ENCODE measurements around the gene SMIM27. TPM values are rescaled to one million over a fixed set of nuclear protein-coding genes. Genes with fewer than 3 reads are reported as not detected.
"Not testable (repeated sequence)": the region's sequence is repeated elsewhere in the genome, so short reads cannot be mapped to it uniquely, and the experiment has no call there.

SMIM27 gene
- total and polyA plus RNA-seq, 2 of the 13 experiments (the other 11 are each of a cell fraction or from before 2014, with no cell fraction given), result 17.9 to 19.0 TPM

- no peak overlapping the region for H3K4me2 ChIP-seq (ENCODE audit: low read depth, low read length)
- H3K4me3 ChIP-seq (replicated peaks in 1 of 3; ENCODE audit: insufficient read depth in 1 of 3, low read depth in 2 of 3, low read length in 3 of 3), result no peak overlapping the region
- H3K36me3 ChIP-seq (replicated peaks in 1 of 2; ENCODE audit: control insufficient read depth in 1 of 2, insufficient read depth in 2 of 2, low read length in 2 of 2), result peaks cover 3 to 33% of the 10 kb centered on the region in 2 experiments
- peaks cover 82% of the 10 kb centered on the region for H3K79me2 ChIP-seq (ENCODE audit: insufficient read depth, low read length)
- H3K27ac ChIP-seq (ENCODE audit: extremely low read length, insufficient read depth, low read length), result no peak overlapping the region
- ChIA-PET CTCF (ENCODE audit: low intra/inter-chr PET ratio, low total read pairs) (no interaction called here), POLR2A (no interaction called here)
- BruUV-seq (replicated peaks), result no TSS peak
- H3K27me3 ChIP-seq (ENCODE audit: control insufficient read depth in 1 of 2, insufficient read depth in 2 of 2, low read length in 2 of 2), result no peaks in the 10 kb centered on the region
- intact Hi-C loops (cut with micrococcal nuclease; ENCODE audit: unreplicated experiment), result no loop called here
- peaks cover 33% of the 10 kb centered on the region for H4K20me1 ChIP-seq (ENCODE audit: insufficient read depth, low read length)
- WGBS (ENCODE audit: low lambda C conversion rate), result 100% methylated on average over 1 of the region's 1 CpG
- FAIRE-seq (no peak), ATAC-seq (no peak), DNase-seq (ENCODE audit: low spot score) (no peak)
- H3K4me1 ChIP-seq (ENCODE audit: insufficient read depth, low read length), result peaks cover 19% of the 10 kb centered on the region
- TF ChIP-seq MAFK (conservative IDR thresholded peaks at IDR 0.05 in 1 of 2, IDR thresholded peaks at IDR 0.05 in 1 of 2; ENCODE audit: low read length in 2 of 2) (peak; percentile 77 to 87), MAFF (IDR thresholded peaks at IDR 0.05; ENCODE audit: low read depth, low read length) (peak; percentile 78), ZNF562 (CRISPR knock-in tag; IDR thresholded peaks at IDR 0.05; ENCODE audit: borderline replicate concordance) (no peak)
- H2AFZ ChIP-seq (ENCODE audit: low read length), result no peak overlapping the region
- H3K9me3 ChIP-seq (ENCODE audit: low read length), result no peaks in the 10 kb centered on the region
- in situ Hi-C loops (cut with HindIII; ENCODE audit: extremely low pct_ligation_motif_present, low pct_unique_long_range_greater_than_20kb), result no loop called here
- H3K9ac ChIP-seq (ENCODE audit: insufficient read depth, low read depth, low read length), result no peak overlapping the region
Observed at GRCh38 chr9:32545884-32546283, 6.2 kb upstream of the SMIM27 start.

GRCh38 chr9:32548213-32548612, 3.9 kb upstream of the SMIM27 start:
- DNase-seq (ENCODE audit: low spot score); BruUV-seq (replicated peaks); intact Hi-C loops (cut with micrococcal nuclease; ENCODE audit: unreplicated experiment); CTCF ChIA-PET (ENCODE audit: low intra/inter-chr PET ratio, low total read pairs); H3K9me3 ChIP-seq (ENCODE audit: low read length); H3K9ac ChIP-seq (ENCODE audit: insufficient read depth, low read depth, low read length); H3K4me3 ChIP-seq (replicated peaks in 1 of 3; ENCODE audit: insufficient read depth in 1 of 3, low read depth in 2 of 3, low read length in 3 of 3); H2AFZ ChIP-seq (ENCODE audit: low read length); POLR2A ChIA-PET; H3K27me3 ChIP-seq (ENCODE audit: control insufficient read depth in 1 of 2, insufficient read depth in 2 of 2, low read length in 2 of 2); H3K27ac ChIP-seq (ENCODE audit: extremely low read length, insufficient read depth, low read length); in situ Hi-C loops (cut with HindIII; ENCODE audit: extremely low pct_ligation_motif_present, low pct_unique_long_range_greater_than_20kb); FAIRE-seq; H3K4me2 ChIP-seq (ENCODE audit: low read depth, low read length); ATAC-seq: not testable (repeated sequence)
- Histone ChIP-seq H3K36me3 (replicated peaks in 1 of 2; ENCODE audit: control insufficient read depth in 1 of 2, insufficient read depth in 2 of 2, low read length in 2 of 2) (peaks cover 0 to 12% of the 10 kb centered on the region in 2 experiments; a peak in 4 of 5 replicates), H3K79me2 (ENCODE audit: insufficient read depth, low read length) (peaks cover 84% of the 10 kb centered on the region), H3K4me1 (ENCODE audit: insufficient read depth, low read length) (peaks cover 22% of the 10 kb centered on the region), H4K20me1 (ENCODE audit: insufficient read depth, low read length) (peaks cover 33% of the 10 kb centered on the region)
- 95% methylated on average over 20 of the region's 20 CpGs for WGBS (ENCODE audit: low lambda C conversion rate)

Measured in HepG2 (cell line).